ENCODE data around the gene EVC2. TPM values are rescaled to one million over a fixed set of nuclear protein-coding genes. Genes with fewer than 3 reads are reported as not detected.

The EVC2 gene
- total RNA-seq, 1 experiment from 2014 or later = 3.2 TPM

DNA sequence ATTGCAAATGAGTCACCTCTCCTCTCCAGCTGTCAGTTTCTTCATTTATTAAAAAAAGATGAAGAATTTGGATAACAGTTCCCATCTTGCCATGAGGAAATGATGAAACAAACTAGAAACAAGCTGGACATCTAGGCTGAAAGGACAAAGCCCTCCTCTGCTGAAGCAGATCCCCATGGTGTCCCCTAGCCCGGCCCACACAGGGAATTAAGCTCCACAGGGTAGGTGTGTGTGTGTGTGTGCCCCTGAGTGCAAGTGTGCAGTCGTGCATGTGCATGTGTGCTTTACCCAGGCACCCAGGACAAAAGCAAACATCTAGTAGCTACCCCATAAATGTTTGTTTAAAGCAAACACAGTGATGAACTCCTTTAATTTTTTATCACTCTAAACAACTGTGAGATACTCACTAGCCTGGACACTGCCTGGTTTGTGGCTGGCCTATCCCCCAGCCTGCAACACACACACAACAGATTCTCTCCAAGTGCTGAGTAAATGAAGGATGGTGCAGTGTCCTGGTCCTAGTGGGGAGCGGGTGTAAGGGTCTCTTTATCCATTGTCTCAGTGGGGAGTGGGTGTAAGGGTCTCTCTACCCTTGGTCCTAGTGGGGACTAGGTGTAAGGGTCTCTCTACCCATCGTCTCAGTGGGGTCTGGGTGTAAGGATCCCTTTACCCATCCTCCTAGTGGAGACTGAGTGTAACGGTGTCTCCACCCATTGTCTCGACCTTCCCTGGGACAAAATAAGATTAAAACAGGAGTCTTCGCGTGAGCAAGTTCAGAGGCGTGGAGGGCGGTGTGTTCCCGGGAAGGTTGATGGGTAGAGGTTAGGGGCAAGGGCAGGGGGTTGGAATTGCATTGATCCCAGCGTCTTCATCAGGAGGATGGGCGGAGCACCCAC is 2.0 kb upstream of the EVC2 start:
- DNase-seq = peak; percentile 20
- Histone ChIP-seq H3K4me3 (ENCODE audit: low read length) (peak overlapping the region; percentile 68), H3K4me1 (ENCODE audit: insufficient read depth, low read length) (peaks cover 34% of the 10 kb centered on the region), H2AFZ (ENCODE audit: low read length) (peak overlapping the region; percentile 97), H3K36me3 (ENCODE audit: low read depth, low read length) (peaks cover 11% of the 10 kb centered on the region), H3K4me2 (ENCODE audit: low read length) (peak overlapping the region; percentile 92), H3K79me2 (ENCODE audit: low read length) (peaks cover 35% of the 10 kb centered on the region), H4K20me1 (ENCODE audit: low read length) (no peaks in the 10 kb centered on the region), H3K9me2 (replicated peaks; ENCODE audit: low read length) (no peaks in the 10 kb centered on the region), H3K27me3 (ENCODE audit: low read length) (no peaks in the 10 kb centered on the region), H3F3A (ENCODE audit: low read length, unreplicated experiment) (no peaks in the 10 kb centered on the region), H3K9ac (ENCODE audit: low read length) (peak overlapping the region; percentile 71; the same call in 1 of the 2 replicates), H3K27ac (ENCODE audit: low read length) (peak overlapping the region; percentile 46), H3K9me3 (ENCODE audit: low read length) (no peaks in the 10 kb centered on the region)
- TF ChIP-seq, protein P1, sequence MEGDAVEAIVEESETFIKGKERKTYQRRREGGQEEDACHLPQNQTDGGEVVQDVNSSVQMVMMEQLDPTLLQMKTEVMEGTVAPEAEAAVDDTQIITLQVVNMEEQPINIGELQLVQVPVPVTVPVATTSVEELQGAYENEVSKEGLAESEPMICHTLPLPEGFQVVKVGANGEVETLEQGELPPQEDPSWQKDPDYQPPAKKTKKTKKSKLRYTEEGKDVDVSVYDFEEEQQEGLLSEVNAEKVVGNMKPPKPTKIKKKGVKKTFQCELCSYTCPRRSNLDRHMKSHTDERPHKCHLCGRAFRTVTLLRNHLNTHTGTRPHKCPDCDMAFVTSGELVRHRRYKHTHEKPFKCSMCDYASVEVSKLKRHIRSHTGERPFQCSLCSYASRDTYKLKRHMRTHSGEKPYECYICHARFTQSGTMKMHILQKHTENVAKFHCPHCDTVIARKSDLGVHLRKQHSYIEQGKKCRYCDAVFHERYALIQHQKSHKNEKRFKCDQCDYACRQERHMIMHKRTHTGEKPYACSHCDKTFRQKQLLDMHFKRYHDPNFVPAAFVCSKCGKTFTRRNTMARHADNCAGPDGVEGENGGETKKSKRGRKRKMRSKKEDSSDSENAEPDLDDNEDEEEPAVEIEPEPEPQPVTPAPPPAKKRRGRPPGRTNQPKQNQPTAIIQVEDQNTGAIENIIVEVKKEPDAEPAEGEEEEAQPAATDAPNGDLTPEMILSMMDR (conservative IDR thresholded peaks at IDR 0.05; ENCODE audit: low read depth, low read length) = peak; percentile 40; the same call in 1 of the 2 replicates
- no peak for TF ChIP-seq EZH2 (IDR thresholded peaks at IDR 0.05; ENCODE audit: low read length, unreplicated experiment)
- ATAC-seq = peak; percentile 30
- intact Hi-C loops (cut with micrococcal nuclease) = loop anchor here (2.0 kb wide), 1 partner anchor 76 kb away; no protein-coding TSS in a partner anchor
- ChIA-PET POLR2A (ENCODE audit: unreplicated experiment) (interaction anchor here (0.6 to 0.7 kb wide), 2 partner anchors 72 to 344 kb away, joined by 4 to 5 read pairs; no protein-coding TSS in a partner anchor), CTCF (no interaction called here)
- TSS peak; percentile 27 for BruUV-seq (replicated peaks)

DNA sequence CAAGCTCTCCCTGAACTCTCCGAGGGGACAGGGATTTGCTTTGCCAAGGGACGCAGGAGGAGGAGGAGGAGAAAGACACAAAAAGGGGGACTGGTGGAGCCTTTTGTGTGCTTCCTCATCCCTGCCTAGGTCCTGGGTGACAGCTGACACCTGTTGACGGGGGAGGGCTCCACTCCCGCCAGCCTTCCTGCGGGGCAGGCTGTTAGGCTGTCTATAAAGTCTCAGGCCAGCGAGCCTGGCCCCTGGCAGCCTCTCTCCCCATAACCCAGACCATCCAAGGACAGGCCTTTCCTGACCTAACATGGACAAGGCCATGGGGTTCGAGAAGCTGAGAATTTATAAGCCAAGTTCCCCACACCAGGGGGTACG is 832 bp upstream of the EVC2 start:
- H3K36me3 ChIP-seq (ENCODE audit: low read depth, low read length) = 0 out of 2 replicates have a peak, but pooled peaks cover under 1% of the 10 kb centered on the region
- no peaks in the 10 kb centered on the region for H3K9me3 ChIP-seq (ENCODE audit: low read length)
- no peaks in the 10 kb centered on the region for H3K27me3 ChIP-seq (ENCODE audit: low read length)
- H4K20me1 ChIP-seq (ENCODE audit: low read length) = no peaks in the 10 kb centered on the region
- POLR2A ChIA-PET (ENCODE audit: unreplicated experiment) = no interaction called here
- DNase-seq (no peak), ATAC-seq (no peak)
- no TSS peak for BruUV-seq (replicated peaks)
- H3K9me2 ChIP-seq (replicated peaks; ENCODE audit: low read length) = no peaks in the 10 kb centered on the region
- peaks cover 34% of the 10 kb centered on the region for H3K4me1 ChIP-seq (ENCODE audit: insufficient read depth, low read length)
- no peak overlapping the region for H3K9ac ChIP-seq (ENCODE audit: low read length)
- intact Hi-C loops (cut with micrococcal nuclease) = no loop called here
- no peak overlapping the region for H3K4me2 ChIP-seq (ENCODE audit: low read length)
- CTCF ChIA-PET = no interaction called here
- no peaks in the 10 kb centered on the region for H3F3A ChIP-seq (ENCODE audit: low read length, unreplicated experiment)
- no peak overlapping the region for H2AFZ ChIP-seq (ENCODE audit: low read length)
- no peak overlapping the region for H3K4me3 ChIP-seq (ENCODE audit: low read length)
- no peak overlapping the region for H3K27ac ChIP-seq (ENCODE audit: low read length)
- no peak for TF ChIP-seq EZH2phosphoT487 (IDR thresholded peaks at IDR 0.05; ENCODE audit: borderline replicate concordance, low read length)
- TF ChIP-seq, protein P1 (conservative IDR thresholded peaks at IDR 0.05; ENCODE audit: low read depth, low read length) = no peak
- TF ChIP-seq EZH2 (IDR thresholded peaks at IDR 0.05; ENCODE audit: low read length, unreplicated experiment) = no peak
- H3K79me2 ChIP-seq (ENCODE audit: low read length) = peaks cover 24% of the 10 kb centered on the region

Measured in PC-3 (cell line).